Stimulated activated CD8-positive, alpha-beta memory T cell treated with anti-CD3 and anti-CD28 coated beads, Interleukin-4, amount 100 ng/mL, for 1 hour (primary cell): ENCODE measurements around the gene PROB1.
A peak's percentile ranks its signal among the peaks of the same experiment; 100 is the strongest.
"Not testable (repeated sequence)": the region's sequence is repeated elsewhere in the genome, so short reads cannot be mapped to it uniquely, and the experiment has no call there.

ENCODE experiments used
- DNase-seq, 2 donors: peaks; one replicate each; pipeline ENCODE4 v3.0.0-alpha.2; 2020; ENCODE audit warnings: low read depth in 2 of 2, low spot score in 1 of 2

PROB1 gene

DNA sequence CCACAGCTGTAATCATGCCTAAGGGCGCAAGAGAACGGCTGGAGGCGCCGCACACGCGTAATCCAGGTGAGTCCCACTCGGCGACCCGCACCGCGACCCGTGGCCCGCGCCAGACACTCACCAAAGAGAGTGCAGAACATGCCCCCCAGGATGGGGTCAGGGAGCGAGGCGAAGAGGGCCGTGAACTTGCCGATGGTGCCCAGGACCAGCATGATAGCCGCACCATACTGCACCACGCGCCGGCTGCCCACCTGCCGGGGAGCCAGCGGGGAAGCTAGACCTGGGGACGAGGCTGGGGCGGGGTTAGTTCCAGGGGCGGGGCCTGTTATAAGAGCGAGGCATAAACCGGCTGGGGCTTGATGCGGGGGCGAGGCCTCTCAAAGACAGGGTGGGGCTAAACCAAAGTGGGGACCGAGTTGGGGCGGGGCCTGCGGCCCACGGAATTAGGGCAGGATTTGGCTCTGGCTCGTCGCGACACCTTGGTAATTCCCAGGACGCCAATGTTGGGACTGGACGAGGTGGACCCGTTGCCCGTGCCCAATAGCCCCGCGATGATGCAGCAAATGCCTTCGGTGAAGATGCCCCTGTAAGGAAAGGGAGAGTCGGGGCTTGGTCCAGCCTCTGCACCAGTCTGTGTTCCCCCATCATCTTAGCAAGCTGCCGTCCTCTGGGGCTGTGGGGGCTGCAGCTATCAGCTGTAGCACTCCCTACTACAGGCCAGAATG, 16.6 kb downstream of the PROB1 start:
- no peak for DNase-seq

DNA sequence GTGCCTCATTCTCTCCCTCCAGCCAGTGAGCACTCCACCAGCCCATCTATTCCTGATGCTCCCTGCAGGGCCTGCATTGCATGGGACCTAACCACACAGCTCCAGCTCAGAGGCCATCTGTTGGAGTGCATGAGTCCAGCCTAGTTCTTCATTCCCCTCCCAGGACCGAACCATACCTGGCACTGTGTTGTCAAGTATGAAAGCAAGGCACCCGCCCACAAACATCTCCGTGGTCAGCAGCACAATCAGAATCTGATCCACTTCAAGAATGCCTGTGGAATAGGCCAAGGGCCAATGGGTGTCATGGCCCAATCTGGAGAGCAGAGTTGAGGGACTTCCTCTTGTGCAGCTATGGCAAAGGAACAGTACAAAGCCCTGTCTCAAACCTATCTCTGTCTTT, 17.7 kb downstream of the PROB1 start:
- no peak for DNase-seq

DNA sequence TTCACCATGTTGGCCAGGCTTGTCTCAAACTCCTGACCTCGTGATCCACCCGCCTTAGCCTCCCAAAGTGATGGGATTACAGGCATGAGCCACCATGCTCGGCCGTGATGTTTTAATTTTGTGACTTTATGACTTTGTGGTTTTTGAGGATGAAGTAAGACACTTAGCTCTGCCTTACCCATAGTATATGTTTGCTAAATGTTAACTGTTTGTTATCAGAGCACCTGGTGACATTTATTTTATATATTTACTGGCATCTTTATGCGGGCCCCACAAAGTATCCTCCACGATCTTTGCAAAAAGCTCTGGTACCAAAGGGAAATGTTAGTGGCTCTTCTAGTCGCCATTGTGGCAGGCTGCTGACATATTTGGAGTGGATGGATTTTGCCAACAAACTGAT, 18.5 kb downstream of the PROB1 start:
- no peak for DNase-seq

DNA sequence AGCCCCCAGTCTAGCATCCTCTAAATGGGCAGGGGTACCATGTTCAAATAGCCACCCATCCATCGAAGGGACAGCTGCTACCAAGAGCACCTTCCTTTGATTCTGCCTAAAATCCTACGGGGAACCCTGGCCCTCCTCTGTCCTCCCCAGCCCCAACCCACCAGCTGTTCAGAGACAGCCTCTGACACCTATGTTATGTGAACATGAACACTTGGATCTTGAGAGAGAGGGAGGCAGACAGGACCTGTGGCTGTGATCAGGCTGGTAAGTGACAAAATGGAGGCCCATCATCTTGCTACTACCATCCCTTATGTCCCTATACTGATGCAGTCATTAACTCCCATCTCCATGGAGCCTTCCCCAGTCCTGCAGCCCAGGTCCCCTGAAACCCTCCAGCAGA, 20.0 kb downstream of the PROB1 start:
- DNase-seq, result no peak

DNA sequence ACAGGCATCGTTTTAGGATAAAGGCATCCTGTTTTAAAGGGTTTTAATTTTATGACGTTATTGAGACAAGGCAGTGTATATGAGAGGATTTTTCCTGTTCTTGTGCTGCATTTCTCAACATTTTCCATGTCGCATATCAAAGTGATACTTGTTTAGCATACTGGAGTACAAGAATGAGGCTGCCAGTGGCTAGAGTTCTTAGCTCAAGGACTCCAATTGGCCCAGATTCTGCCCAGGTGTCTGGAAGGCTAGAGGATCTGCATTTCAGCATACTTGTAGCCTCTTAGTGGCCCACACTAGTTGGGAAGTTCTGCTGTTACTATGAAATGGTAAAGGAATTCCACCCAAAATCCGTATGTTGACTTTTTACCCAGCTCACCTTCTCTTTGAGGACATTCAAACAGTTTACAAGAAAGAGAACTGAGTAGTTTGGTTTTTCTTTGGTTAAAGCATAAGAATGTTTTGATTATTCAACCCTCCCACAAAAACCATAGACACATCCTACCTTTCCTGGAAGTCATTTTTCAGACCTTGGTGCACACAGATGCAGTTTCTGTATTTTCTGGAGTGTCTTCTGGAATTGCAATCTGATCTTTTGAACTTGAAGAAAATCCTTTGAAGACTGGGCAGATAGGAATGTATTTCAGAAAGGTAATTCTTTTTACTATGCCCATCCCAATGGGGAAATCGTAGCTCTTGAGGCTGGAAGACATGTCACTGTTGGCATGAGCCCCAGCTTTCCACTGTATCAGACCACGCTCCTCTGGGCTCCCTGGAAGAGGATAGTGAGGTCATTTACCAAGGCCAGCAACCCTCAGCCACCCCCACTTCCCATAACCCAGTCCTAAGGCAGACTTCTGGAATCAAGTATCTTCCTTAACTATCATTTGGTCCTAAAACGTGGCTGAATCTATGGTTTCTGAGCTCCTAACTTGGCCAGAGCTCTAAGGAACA, 23.1 kb downstream of the PROB1 start:
- no peak for DNase-seq

DNA sequence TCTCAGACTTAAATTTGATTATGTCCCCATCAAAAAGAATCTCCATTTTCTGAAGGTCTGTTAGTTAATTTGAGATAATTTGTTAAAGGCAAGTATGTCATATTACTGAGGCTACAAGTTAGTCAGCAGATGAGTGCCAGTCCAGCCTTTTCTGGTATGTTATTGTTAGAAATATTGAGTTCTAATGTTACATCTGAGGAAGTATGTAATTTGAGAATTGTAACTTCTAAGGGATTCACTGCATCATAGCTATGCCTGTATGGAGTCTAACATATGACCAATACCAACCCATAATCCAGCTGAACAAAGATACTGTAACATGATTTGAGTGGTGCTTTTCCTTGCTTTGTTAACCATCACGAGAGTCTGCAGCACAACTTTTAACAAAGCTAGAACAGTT, 25.7 kb downstream of the PROB1 start:
- no peak for DNase-seq

DNA sequence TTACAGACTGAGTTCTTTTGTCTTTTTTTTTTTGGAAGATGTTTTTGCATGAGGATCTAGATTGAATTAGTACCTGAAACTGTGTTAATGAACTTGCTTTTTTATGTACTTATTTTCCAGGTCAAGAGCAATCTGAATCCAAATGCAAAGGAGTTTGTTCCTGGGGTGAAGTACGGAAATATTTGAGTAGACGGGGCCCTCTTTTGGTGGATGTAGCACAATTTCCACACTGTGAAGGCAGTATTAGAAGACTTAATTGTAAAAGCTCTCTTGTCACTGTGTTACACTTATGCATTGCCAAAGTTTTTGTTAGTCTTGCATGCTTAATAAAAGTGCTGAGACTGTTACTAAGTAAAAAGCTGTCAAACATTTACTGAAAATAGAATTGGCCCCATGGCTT, 26.3 kb downstream of the PROB1 start:
- DNase-seq, result no peak

DNA sequence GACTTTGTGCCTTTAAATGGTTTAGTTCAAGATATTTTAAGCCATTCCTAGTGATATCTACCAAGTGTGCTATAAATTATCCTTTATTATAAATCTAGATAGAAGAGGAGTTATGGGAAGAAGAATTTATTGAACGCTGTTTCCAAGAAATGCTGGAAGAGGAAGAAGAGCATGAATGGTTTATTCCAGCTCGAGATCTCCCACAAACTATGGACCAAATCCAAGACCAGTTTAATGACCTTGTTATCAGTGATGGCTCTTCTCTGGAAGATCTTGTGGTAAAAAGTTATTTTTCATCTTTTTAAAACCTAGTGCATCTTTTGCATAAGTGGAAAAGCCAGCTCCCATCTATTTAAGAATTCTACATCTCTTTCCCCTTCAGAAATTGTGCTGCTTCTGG, 30.4 kb downstream of the PROB1 start:
- DNase-seq, result no peak

DNA sequence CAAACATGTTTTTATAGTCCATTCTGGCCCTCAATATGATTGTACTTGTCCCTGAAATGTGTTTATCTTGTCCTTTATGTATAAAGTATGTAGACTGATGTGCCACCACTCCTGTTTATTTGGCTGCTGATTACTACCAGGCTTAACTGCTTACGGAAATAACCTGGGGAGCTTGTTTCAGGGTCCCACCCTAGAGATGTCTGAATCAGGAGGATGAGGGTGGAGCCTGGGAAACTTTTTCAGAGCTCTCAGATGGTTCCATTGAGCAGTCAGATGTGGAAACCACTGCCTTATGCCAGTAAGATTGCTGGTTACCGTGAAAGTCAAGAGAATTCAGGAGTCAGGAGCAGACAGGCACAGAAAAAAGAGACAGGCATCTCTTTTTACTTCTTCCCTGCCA, 31.0 kb downstream of the PROB1 start:
- DNase-seq, result no peak

DNA sequence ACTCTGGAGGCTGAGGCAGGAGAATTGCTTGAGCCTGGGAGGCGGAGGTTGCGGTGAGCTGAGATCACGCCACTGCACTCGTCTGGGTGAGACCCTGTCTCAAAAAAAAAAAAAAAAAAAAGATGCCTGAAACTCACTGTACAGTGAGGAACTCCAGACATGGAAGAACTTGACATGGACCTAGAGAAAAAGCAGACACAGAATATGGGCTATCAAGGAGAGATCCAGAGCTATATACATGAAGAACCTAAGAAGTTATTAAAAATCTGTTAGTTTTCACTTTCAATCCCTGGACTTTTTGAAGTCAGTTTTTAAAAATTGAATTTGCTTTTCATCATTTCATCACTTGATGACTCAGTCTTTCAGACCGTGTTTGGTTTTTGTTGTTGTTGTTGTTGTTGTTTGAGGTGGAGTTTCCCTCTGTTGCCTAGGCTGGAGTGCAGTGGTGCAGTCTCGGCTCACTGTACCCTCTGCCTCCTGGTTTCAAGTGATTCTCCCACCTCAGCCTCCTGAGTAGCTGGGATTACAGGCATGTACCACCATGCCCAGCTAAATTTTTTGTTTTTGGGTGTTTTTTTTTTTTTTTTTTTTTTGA, 33.0 kb downstream of the PROB1 start:
- DNase-seq, result no peak

DNA sequence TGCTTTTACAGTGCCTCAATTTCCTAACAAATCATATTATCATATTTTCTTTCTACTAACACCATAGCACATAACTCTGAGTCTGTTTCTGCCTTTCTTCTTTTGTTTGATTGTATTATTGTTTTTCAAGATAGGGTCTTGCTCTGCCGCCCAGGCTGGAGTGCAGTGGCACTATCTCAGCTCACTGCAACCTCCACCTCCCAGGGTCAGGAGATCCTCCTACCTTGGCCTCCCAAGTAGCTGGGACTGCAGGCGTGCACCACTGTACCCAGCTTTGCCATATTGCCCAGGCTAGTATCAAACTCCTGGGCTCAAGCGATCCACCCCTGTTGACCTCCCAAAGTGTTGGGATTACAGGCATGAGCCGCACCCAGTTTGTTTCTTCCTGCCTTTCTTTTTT, 34.5 kb downstream of the PROB1 start:
- DNase-seq, result no peak

DNA sequence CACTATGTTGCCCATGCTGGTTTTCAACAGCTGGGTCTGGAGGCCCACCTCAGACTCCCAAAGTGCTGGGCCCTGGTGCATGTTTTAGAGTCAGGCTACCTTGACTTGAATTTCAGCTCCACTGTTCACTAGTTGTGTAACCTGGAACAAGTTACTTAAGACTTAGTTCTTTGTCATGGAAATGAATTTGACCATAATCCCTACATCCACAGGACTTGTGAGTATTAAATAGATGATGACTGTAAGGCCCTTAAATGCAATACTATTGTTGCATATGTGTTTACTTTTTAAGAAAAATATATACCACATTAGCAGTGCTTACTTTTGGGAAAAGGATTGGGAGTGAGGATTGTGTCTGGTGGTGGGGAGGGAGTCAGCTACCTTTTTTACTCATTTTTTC, 36.8 kb downstream of the PROB1 start:
- no peak for DNase-seq

DNA sequence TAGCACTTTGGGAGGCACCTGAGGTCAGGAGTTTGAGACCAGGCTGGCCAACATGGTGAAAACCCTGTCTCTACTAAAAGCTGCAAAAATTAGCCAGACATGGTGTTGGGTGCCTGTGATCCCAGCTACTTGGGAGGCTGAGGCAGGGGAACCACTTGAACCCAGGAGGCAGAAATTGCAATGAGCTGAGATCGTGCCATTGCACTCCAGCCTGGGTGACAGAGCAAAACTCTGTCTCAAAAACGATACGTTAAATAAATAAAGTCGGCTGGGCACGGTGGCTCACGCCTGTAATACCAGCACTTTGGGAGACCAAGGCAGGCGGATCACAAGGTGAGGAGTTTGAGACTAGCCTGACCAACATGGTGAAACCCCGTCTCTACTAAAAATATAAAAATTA, 39.0 kb downstream of the PROB1 start:
- not testable (repeated sequence) for DNase-seq

DNA sequence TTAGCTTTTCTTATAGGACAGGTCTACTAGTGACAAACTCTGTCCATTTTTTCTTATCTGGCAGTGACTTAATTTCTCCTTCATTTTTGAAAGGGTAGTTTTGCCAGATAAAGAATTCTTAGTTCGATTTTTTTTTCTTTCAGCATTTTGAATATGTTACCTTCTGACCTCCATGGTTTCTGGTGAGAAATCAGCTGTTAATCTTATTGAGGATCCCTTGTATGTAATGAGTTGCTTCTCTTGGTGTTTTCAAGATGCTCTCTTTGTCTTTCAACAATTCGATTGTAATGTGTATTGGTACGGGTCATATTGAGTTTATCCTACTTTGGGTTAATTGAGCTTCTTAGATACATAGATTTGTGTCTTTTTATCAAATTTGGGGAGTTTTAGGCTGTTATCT, 40.7 kb downstream of the PROB1 start:
- no peak for DNase-seq

DNA sequence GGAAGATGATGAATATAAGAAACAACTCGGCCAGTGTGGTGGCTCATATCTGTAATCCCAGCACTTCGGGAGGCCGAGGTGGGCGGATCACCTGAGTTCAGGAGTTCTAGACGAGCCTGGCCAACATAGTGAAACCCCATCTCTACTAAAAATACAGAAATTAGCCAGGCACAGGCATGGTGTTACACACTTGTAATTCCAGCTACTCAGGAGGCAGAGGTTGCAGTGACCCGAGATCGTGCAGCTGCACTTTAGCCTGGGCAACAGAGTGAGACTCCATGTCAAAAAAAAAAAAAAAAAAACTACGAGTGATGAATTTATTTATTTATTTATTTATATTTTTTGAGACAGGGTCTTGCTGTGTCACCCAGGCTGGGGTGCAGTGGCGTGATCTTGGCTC, 47.0 kb downstream of the PROB1 start:
- not testable (repeated sequence) for DNase-seq

DNA sequence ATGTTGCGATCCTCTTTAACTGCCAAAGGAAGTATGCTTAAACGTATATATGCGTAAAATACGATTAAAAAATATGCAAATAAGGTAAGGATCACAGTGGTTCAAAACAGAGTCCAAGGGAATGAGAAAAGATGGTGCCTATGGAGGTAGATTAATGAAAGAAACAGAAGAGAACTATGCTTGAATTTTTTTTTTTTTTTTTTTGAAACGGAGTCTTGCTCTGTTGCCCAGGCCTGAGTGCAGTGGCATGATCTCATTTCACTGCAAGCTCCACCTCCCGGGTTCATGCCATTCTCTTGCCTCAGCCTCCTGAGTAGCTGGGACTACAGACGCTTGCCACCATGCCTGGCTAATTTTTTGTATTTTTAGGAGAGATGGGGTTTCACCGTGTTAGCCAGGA, 49.5 kb downstream of the PROB1 start:
- not testable (repeated sequence) for DNase-seq

DNA sequence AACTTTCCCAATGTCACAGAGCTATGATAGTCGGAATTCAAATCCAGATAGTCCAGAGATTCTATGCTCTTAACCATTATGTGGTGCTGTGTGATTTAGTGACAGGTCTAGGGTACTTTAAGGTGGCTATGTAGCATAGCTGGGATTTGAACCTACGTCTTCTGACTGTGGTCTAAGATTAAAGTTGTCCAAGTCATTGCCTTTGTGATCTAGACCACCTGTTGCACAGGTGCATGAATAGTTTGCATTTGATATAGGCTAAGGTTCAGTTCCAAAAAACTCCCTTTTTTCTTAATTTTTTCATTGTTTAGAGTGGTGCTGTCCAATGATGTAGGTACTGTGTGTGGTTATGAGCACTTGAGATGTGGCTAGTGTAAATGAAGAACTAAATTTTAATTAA, 50.7 kb downstream of the PROB1 start:
- no peak for DNase-seq

DNA sequence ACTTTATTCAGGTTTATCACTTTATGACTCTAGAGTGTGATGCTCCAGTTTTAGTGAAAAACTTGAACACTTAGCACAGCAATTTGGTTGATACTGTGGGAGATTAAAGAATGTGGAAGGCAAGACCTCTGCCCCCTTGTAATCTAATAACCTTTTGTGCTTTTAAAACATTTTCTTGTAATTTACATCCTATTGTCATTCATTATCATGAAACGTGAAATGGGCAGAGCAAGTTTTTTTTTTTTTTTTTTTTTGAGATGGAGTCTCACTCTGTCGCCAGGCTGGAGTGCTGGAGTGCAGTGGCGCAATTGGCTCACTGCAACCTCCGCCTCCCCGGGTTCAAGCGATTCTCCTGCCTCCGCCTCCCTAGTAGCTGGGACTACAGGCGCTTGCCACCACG, 51.4 kb downstream of the PROB1 start:
- DNase-seq, result no peak

DNA sequence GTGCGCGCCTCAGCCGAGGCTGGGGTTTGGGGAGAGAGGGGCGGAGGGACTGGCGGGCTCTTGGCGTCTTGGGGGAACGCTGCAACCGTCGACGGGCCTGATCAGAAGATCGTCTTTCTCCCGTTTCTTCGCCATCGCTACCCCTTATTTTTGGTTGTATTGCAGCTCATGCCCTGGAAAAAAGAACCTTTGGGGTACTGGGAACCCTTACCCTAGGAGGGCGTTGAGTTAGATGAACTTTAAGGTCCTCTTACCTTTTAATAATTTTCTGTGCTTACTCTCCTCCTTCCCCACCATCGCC, 52.5 kb downstream of the PROB1 start:
- no peak for DNase-seq

DNA sequence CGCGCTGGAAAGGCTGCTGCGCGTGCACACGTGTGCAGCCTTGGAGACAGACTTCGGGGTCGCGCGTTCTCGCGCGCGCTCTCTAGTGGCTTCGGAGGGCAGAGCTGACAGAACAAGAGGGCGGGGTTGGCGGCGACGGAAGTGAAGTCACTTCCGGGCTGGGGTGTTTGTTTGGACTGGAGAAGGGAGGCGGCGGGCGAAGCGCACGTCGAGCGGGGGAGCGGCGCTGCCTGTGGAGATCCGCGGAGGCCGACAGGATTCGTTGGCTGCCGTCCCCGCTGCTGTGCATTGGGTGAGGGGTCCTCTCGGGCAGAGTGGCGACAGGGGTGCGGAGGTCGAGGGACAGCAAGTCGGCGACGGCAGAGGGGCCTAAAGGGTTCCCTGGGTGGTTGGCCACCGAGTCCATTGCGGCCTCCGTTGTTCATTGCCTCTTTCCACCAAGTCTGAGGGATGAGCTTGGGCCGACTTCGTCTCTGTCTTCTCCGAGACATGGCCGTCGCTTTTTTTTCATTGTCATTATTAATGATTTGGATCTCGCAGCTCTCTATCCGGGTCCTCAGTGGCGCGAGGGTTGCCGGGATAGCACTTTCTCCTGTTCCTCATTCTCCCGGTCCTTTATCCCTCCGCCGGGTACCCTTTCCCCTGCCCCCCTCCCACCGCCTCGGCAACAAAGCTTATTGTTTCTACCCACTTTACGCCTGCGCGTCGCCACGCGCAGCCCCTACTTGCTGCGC, 53.0 kb downstream of the PROB1 start, which contains the start of gene PAIP2:
Gene PAIP2, plus strand, starts transcription at position 166 of the 734 bp plus-strand sequence. CDS start 21,931 bp downstream, outside the sequence.
- DNase-seq, result peak; percentile 91 to 92

DNA sequence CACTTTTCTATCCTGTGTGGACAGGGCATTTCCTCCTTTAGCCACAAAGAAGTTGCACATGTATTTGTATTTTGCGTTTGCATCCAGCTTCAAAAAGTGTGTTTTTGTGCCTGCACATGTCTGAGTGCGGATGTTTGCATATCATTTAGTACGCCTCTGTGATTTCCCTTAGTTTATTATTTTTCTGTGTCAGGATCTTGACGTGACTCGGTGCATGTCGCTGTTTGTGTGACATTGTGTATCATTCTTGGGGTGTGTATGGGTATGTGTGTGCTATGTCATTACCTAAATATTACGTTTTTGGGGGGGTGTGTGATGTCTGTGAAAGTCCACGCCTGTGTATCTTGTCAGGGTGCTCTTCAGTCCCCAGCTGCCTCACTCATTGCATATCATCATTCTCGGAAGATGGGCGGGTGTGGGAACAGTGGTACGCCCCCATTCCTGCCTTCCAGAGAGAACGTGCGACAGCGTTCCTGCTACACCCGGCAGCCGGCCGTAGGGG, 53.7 kb downstream of the PROB1 start:
- DNase-seq, result no peak
